Gastrocnemius medialis (tissue), 4 donors: ENCODE data around the gene APBA2.

Experiments used
- CTCF ChIP-seq, 5 experiments: fragments of 450-650 bp in 3 of 5; fragments of 200-600 bp in 2 of 5; sonication (generic) in 2 of 5; IDR thresholded peaks in 4 of 5; conservative IDR thresholded peaks in 1 of 5; 1 replicate in 4 of 5; 2 replicates in 1 of 5; pipeline ENCODE4 v1.5.1; 2016 to 2019; ENCODE audit warnings: antibody characterized with exemption in 5 of 5, mild to moderate bottlenecking in 3 of 5, moderate library complexity in 3 of 5
- POLR2A ChIP-seq, 2 donors: fragments of 450-650 bp; IDR thresholded peaks; one replicate each; pipeline ENCODE4 v1.6.1; 2017; ENCODE audit warnings: antibody characterized with exemption in 2 of 2, mild to moderate bottlenecking in 2 of 2, moderate library complexity in 2 of 2

DNA sequence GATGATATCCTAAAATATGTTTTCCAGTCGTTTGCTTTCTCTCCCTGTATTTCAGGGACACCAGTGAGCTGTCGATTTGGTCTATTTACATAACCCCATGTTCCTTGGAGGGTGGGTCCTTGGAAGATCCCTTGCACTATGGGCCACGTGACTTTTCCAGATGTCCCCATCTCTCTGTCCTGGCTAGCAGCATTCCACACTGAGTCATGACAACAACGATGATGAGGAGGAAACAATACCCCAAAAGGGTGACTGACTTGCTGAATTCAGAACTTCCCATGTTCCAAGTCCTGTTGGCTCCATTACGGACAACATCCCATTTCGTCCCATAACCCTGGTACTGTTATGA lies 249.5 kb downstream of the APBA2 start:
- TF ChIP-seq CTCF (IDR thresholded peaks at IDR 0.05 in 4 of 5, conservative IDR thresholded peaks at IDR 0.05 in 1 of 5) (no peak), POLR2A (IDR thresholded peaks at IDR 0.05) (no peak)
